ENCODE measurements around the gene CACNA2D3. TPM values are rescaled to one million over a fixed set of nuclear protein-coding genes. Genes with fewer than 3 reads are reported as not detected.

CACNA2D3 gene
- total RNA-seq, 2 experiments from 2014 or later, result not detected

DNA sequence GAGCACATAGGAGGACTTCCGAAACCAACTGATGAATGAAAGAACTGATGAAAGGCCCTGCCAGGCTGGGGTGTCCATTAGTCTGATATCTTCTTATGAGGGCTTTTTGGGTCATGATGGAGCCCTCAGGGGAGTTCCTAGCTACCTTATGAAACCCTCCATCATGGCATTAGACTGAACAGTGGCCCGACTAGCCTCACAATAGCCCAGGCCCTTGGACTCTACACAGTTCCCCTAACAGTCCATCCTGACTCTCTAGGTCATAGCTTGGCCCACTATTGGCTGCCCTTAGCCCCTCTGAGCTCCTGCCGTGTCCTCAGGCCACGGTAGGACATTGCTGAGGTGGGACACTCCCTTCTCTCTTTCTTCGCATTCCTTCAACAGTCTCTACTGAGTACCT lies 365.9 kb downstream of the CACNA2D3 start:
- intact Hi-C loops (cut with micrococcal nuclease; ENCODE audit: unreplicated experiment), result no loop called here

DNA sequence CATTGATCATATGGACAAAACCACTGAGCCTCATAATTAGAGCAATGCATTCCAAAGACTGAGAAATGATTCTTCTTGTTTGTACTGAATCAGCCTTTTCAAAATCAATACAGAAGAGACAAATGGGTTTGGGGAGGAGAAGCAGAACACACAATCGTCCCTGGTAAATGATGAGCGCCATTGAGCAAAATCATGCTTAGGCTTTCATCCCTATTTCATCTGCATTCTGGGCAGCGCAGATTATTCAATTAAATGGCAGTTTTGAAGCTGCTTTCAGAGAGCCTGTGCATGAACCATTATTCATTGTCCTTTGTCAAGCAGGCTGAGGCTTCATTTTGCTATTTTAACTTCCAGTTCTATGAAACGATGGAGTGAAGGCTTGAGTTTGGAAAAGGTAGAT lies 371.9 kb downstream of the CACNA2D3 start:
- H3K79me2 ChIP-seq (ENCODE audit: insufficient read depth, low read depth, low read length), result no peaks in the 10 kb centered on the region
- no peak overlapping the region for H3K4me3 ChIP-seq (ENCODE audit: low read depth, low read length, poor library complexity, severe bottlenecking)
- H3K9me2 ChIP-seq (ENCODE audit: insufficient read depth, low read length), result no peaks in the 10 kb centered on the region
- ChIA-PET POLR2A (no interaction called here), CTCF (ENCODE audit: unreplicated experiment) (no interaction called here)
- H3K9me3 ChIP-seq (ENCODE audit: low read length), result peaks cover 10% of the 10 kb centered on the region; the same call in 1 of the 2 replicates
- H3K27ac ChIP-seq (ENCODE audit: low read depth, low read length, poor library complexity, severe bottlenecking), result no peak overlapping the region
- no peaks in the 10 kb centered on the region for H3K4me1 ChIP-seq (ENCODE audit: insufficient read depth, low read length, poor library complexity, severe bottlenecking)
- BruUV-seq (replicated peaks), result no TSS peak
- H4K20me1 ChIP-seq (ENCODE audit: insufficient read depth, low read length), result no peaks in the 10 kb centered on the region
- DNase-seq (ENCODE audit: low spot score), result no peak
- H3K4me2 ChIP-seq (ENCODE audit: low read length), result no peak overlapping the region
- no peak overlapping the region for H2AFZ ChIP-seq (ENCODE audit: low read length)
- intact Hi-C loops (cut with micrococcal nuclease; ENCODE audit: unreplicated experiment), result no loop called here
- no peaks in the 10 kb centered on the region for H3K36me3 ChIP-seq (ENCODE audit: insufficient read depth, low read length)
- TF ChIP-seq, protein P1, sequence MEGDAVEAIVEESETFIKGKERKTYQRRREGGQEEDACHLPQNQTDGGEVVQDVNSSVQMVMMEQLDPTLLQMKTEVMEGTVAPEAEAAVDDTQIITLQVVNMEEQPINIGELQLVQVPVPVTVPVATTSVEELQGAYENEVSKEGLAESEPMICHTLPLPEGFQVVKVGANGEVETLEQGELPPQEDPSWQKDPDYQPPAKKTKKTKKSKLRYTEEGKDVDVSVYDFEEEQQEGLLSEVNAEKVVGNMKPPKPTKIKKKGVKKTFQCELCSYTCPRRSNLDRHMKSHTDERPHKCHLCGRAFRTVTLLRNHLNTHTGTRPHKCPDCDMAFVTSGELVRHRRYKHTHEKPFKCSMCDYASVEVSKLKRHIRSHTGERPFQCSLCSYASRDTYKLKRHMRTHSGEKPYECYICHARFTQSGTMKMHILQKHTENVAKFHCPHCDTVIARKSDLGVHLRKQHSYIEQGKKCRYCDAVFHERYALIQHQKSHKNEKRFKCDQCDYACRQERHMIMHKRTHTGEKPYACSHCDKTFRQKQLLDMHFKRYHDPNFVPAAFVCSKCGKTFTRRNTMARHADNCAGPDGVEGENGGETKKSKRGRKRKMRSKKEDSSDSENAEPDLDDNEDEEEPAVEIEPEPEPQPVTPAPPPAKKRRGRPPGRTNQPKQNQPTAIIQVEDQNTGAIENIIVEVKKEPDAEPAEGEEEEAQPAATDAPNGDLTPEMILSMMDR (conservative IDR thresholded peaks at IDR 0.05; ENCODE audit: low read length), result no peak
- no peak for TF ChIP-seq EZH2phosphoT487 (IDR thresholded peaks at IDR 0.05; ENCODE audit: borderline replicate concordance, low read depth, low read length)

More for the DNA sequence above, 365.9 kb downstream of the CACNA2D3 start:
- no peak for DNase-seq (ENCODE audit: low spot score)
- Histone ChIP-seq H4K20me1 (ENCODE audit: insufficient read depth, low read length) (no peaks in the 10 kb centered on the region), H3K9me2 (ENCODE audit: insufficient read depth, low read length) (no peaks in the 10 kb centered on the region), H3K9me3 (ENCODE audit: low read length) (no peaks in the 10 kb centered on the region), H3K4me2 (ENCODE audit: low read length) (no peak overlapping the region), H3K27ac (ENCODE audit: low read depth, low read length, poor library complexity, severe bottlenecking) (no peak overlapping the region), H3K79me2 (ENCODE audit: insufficient read depth, low read depth, low read length) (no peaks in the 10 kb centered on the region), H3K4me3 (ENCODE audit: low read depth, low read length, poor library complexity, severe bottlenecking) (no peak overlapping the region), H3K36me3 (ENCODE audit: insufficient read depth, low read length) (no peaks in the 10 kb centered on the region), H3K4me1 (ENCODE audit: insufficient read depth, low read length, poor library complexity, severe bottlenecking) (no peaks in the 10 kb centered on the region), H2AFZ (ENCODE audit: low read length) (no peak overlapping the region)
- POLR2A ChIA-PET, result interaction anchor here (0.6 kb wide), 1 partner anchor 1788 kb away, joined by 5 read pairs; no protein-coding TSS in a partner anchor
- CTCF ChIA-PET (ENCODE audit: unreplicated experiment), result no interaction called here
- TF ChIP-seq, protein P1 (conservative IDR thresholded peaks at IDR 0.05; ENCODE audit: low read length), result no peak
- TF ChIP-seq EZH2phosphoT487 (IDR thresholded peaks at IDR 0.05; ENCODE audit: borderline replicate concordance, low read depth, low read length), result no peak
- BruUV-seq (replicated peaks), result no TSS peak

DNA sequence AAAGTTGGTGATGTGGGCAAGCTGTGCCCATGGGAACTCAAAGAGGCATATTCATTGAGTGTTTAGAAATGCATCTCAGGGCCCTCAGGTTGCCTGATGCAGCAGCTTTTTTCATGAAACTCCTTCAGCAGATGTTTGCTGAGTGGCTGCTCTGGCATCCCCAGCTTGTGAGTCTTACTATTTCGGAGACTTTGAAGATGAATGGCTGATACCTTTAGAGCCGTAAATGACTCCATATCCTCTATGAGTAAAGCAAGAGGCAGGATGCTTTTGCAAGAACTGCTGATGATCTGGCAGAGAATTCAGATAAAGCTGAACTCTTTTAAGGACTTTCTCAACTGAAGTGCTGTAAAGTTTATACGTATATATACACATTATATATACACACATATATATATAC lies 384.3 kb downstream of the CACNA2D3 start:
- DNase-seq (ENCODE audit: low spot score), result no peak
- intact Hi-C loops (cut with micrococcal nuclease; ENCODE audit: unreplicated experiment), result no loop called here
- Histone ChIP-seq H3K4me1 (ENCODE audit: insufficient read depth, low read length, poor library complexity, severe bottlenecking) (no peaks in the 10 kb centered on the region), H3K36me3 (ENCODE audit: insufficient read depth, low read length) (no peaks in the 10 kb centered on the region), H3K9me2 (ENCODE audit: insufficient read depth, low read length) (no peaks in the 10 kb centered on the region), H3K9me3 (ENCODE audit: low read length) (no peaks in the 10 kb centered on the region), H4K20me1 (ENCODE audit: insufficient read depth, low read length) (no peaks in the 10 kb centered on the region), H3K4me2 (ENCODE audit: low read length) (no peak overlapping the region), H2AFZ (ENCODE audit: low read length) (no peak overlapping the region), H3K27ac (ENCODE audit: low read depth, low read length, poor library complexity, severe bottlenecking) (no peak overlapping the region), H3K4me3 (ENCODE audit: low read depth, low read length, poor library complexity, severe bottlenecking) (no peak overlapping the region), H3K79me2 (ENCODE audit: insufficient read depth, low read depth, low read length) (no peaks in the 10 kb centered on the region)
- no TSS peak for BruUV-seq (replicated peaks)
- CTCF ChIA-PET (ENCODE audit: unreplicated experiment), result no interaction called here
- TF ChIP-seq EZH2phosphoT487 (IDR thresholded peaks at IDR 0.05; ENCODE audit: borderline replicate concordance, low read depth, low read length), result no peak
- TF ChIP-seq, protein P1 (conservative IDR thresholded peaks at IDR 0.05; ENCODE audit: low read length), result no peak
- POLR2A ChIA-PET, result interaction anchor here (0.6 to 1.1 kb wide), 2 partner anchors 17 to 48 kb away, joined by 4 to 5 read pairs; no protein-coding TSS in a partner anchor
